HG03196 (cell line): ENCODE results near the gene NIP7.
"Not testable (repeated sequence)": the region's sequence is repeated elsewhere in the genome, so short reads cannot be mapped to it uniquely, and the experiment has no call there.

ENCODE experiments used
- ATAC-seq: cut with Tn5 transposase; IDR thresholded peaks from one replicate; pipeline ENCODE4 v1.9.1; 2021; ENCODE audit not compliant: unreplicated experiment

Gene NIP7

GRCh38 chr16:69339289-69340094, at the start of gene NIP7, which contains the start of gene COG8:
Gene NIP7, plus strand, starts transcription at chr16:69339772. Its CDS starts 58 bp downstream, at chr16:69339830.
Gene COG8, minus strand, starts transcription at chr16:69339564. Its CDS starts 12 bp downstream, at chr16:69339552.
- ATAC-seq: peak; percentile 87

GRCh38 chr16:69291657-69292056, 47.9 kb upstream of the NIP7 start:
- ATAC-seq: not testable (repeated sequence)

GRCh38 chr16:69293401-69293800, 46.2 kb upstream of the NIP7 start:
- ATAC-seq: no peak

- ATAC-seq: no peak
Observed at GRCh38 chr16:69294051-69294450, 45.5 kb upstream of the NIP7 start.

GRCh38 chr16:69296771-69297170, 42.8 kb upstream of the NIP7 start:
- not testable (repeated sequence) for ATAC-seq

- ATAC-seq: no peak
Observed at GRCh38 chr16:69298261-69298660, 41.3 kb upstream of the NIP7 start.

GRCh38 chr16:69301187-69301586, 38.4 kb upstream of the NIP7 start:
- ATAC-seq: no peak

- no peak for ATAC-seq
Observed at GRCh38 chr16:69301861-69302260, 37.7 kb upstream of the NIP7 start.

GRCh38 chr16:69302301-69302700, 37.3 kb upstream of the NIP7 start:
- ATAC-seq: no peak

GRCh38 chr16:69306031-69306430, 33.5 kb upstream of the NIP7 start:
- ATAC-seq: no peak

- no peak for ATAC-seq
Observed at GRCh38 chr16:69307091-69307490, 32.5 kb upstream of the NIP7 start.

GRCh38 chr16:69307856-69308255, 31.7 kb upstream of the NIP7 start:
- ATAC-seq: no peak

GRCh38 chr16:69309316-69309715, 30.3 kb upstream of the NIP7 start:
- ATAC-seq: no peak

- peak; percentile 90 for ATAC-seq
Observed at GRCh38 chr16:69310653-69311532, 28.7 kb upstream of the NIP7 start, which contains the start of gene VPS4A. Gene VPS4A, plus strand, starts transcription at chr16:69311350. Its CDS starts 162 bp downstream, at chr16:69311512.

- ATAC-seq: peak; percentile 38
Observed at GRCh38 chr16:69311533-69312387, 27.8 kb upstream of the NIP7 start.

GRCh38 chr16:69313469-69313868, 26.1 kb upstream of the NIP7 start:
- no peak for ATAC-seq

- ATAC-seq: no peak
Observed at GRCh38 chr16:69314534-69314933, 25.0 kb upstream of the NIP7 start.

- no peak for ATAC-seq
Observed at GRCh38 chr16:69315486-69316311, 23.9 kb upstream of the NIP7 start.

GRCh38 chr16:69316595-69317034, 23.0 kb upstream of the NIP7 start:
- no peak for ATAC-seq
